Right renal cortex interstitium (tissue), 3 donors: Measurements from ENCODE around the gene ARHGEF19. TPM values are rescaled to one million over a fixed set of nuclear protein-coding genes. Genes with fewer than 3 reads are reported as not detected.
A peak's percentile ranks its signal among the peaks of the same experiment; 100 is the strongest.
"Not testable (repeated sequence)": the region's sequence is repeated elsewhere in the genome, so short reads cannot be mapped to it uniquely, and the experiment has no call there.

Source experiments
- DNase-seq, 3 donors: peaks; one replicate each; pipeline ENCODE4 v3.0.0-alpha.2; 2013; ENCODE audit warnings: low read depth in 3 of 3, low spot score in 2 of 3
- polyA plus RNA-seq, 3 donors: library from polyadenylated mRNA; unstranded; fragments of 120-200 nt; gene quantifications; one replicate each; pipeline ENCODE4 v1.2.1, GENCODE V29; 2013; ENCODE audit not compliant: insufficient read length in 3 of 3

Gene ARHGEF19
- polyA plus RNA-seq, 3 donors: 15.9 to 20.1 (median 18.9) TPM

GRCh38 chr1:16224472-16224871 lies 12.0 kb upstream of the ARHGEF19 start:
- no peak for DNase-seq

- not testable (repeated sequence) for DNase-seq
These were observed 10.3 kb upstream of the ARHGEF19 start for GRCh38 chr1:16222716-16223115.

DNA sequence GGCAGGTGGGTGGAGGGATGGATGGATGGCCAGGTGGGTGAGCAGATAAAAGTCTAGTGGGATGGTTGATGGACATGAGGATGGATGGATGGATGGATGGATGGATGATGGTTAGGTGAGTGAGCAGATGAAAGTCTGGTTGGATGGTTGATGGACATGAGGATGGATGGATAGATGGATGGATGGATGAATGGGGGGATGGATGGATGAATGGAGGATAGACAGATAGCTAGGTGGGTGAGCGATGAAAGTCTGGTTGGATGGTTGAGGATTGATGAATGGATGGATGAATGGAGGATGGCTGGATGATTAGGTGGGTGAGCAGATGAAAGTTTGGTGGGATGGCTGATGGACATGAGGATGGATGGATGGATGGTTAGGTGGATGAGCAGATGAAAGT lies 9.0 kb upstream of the ARHGEF19 start:
- DNase-seq: no peak

DNA sequence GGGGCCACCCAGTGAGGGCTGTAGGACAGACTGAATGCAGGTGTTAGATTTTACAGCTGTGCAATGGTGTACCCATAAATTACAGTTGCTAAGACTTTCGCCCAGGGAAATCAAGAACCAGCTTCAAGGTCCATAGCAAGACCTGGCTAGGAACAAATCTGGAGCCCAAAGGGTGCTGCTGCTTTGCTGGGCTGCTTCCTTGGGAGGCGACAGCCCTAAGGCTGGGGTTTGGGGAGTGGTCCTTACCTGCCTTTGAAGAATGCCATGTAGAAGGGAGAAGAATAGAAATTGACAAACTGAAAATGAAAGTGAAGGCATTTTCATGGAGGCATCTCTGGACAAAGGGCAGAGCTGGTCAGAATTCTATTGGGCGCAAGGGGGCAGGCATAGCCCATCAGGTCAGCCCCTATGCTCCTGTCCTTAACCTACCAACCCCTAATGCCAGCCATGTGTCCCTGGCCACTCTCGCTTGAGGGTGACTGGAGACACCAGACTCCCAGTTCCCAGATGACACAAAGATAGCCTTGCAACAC lies 7.6 kb upstream of the ARHGEF19 start:
- no peak for DNase-seq

- DNase-seq: no peak
These were observed 6.2 kb upstream of the ARHGEF19 start for GRCh38 chr1:16218674-16219071.

GRCh38 chr1:16218014-16218673 lies 5.7 kb upstream of the ARHGEF19 start:
- DNase-seq: no peak

GRCh38 chr1:16217061-16217785 lies 4.8 kb upstream of the ARHGEF19 start:
- peak; percentile 78 to 92 (median 82) for DNase-seq

DNA sequence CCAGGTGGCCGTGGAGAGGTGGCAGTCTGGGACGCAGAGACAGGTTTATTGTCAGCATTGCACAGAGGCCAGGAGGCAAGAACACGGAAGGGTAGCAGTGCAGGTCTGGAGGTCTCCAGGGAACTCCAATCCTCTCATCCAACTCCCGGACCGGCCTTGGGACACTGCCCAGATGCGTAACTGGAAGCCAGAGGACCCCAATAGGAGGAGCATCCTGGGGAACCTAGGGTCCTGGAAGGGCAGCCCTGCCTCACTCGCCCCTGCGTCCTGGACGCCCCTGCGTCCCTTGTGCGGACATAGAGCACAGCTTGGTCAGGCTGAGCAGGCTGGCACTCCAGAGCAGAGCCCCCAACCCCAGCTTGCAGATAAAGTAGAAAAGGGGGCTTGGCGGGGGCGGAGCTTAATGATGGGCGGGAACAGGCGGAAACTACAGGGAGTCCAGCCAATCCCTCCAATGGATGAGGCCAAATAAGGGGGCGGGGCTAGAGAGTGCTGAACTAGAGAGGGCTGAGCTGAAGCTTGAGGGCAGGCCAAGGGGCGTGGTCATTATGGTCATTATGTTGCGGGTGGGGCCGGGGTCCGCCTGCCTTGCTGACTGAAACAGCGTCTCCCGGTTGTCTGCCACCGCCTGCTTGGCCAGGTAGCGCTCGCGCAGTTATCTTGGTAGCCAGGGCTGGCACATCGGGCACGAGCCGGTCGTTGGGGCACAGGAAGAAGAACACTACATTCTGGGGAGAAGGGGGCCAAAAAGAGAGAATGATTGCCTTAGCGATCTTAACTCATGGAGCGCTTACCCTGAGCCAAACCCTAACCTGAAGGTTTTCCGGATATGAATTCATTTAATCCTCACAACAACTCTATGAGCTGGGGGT lies 3.7 kb upstream of the ARHGEF19 start:
- DNase-seq: peak in 1 of 3 donors; percentile 89

- DNase-seq: not testable (repeated sequence)
These were observed 2.8 kb upstream of the ARHGEF19 start for GRCh38 chr1:16215240-16215639.

DNA sequence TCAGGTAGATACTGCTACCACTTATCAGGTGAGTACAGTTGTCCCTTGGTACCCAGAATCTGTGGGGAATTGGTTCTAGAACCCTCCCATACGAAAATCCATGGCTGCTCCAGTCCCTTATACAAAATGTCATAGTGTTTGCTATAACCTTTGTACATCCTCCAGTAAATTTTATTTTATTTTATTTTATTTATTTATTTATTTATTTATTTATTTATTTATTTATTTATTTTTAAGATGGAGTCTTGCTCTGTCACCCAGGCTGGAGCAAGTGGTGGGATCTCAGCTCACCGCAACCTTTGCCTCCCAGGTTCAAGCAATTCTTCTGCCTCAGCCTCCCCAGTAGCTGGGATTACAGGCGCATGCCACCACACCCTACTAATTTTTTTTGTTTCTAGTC lies 1.1 kb upstream of the ARHGEF19 start:
- not testable (repeated sequence) for DNase-seq

DNA sequence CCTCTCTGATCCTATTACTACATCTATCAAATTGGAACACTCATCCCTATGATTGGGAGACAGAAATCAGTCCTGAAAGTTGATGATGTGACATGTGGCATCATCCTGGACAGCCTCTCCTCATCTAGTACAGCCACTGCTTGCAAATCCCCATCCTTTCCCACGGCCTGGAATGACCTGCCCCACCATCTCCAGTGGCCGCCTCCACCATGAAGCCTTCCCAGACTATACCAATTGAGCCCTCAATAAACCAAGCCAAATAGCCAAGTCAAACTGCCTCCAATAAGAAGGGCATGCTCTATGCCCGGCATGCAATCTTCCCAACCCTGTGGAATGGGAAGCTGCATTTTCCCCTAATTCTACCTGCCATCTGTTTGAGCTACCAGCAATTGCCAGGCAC lies 561 bp upstream of the ARHGEF19 start:
- no peak for DNase-seq

DNA sequence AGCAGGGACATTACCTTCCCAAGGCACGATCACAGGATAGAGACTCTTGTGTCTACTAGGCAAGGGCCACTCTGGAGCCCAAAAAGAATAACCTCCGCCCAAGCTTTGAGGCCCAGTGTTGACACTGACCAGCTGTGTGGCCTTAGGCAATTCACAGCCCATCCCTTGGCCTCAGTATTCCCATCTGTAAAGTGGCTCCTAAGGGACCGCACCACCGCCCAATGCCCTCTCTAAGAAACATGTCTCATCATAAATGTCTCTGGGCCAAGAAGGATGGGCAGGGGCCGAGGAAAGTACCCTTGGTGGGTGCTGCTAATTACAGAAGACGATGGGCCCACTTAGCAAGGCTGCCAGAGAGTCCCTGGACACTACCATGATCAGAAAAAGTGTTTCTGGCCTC lies 628 bp downstream of the ARHGEF19 start:
- no peak for DNase-seq

DNA sequence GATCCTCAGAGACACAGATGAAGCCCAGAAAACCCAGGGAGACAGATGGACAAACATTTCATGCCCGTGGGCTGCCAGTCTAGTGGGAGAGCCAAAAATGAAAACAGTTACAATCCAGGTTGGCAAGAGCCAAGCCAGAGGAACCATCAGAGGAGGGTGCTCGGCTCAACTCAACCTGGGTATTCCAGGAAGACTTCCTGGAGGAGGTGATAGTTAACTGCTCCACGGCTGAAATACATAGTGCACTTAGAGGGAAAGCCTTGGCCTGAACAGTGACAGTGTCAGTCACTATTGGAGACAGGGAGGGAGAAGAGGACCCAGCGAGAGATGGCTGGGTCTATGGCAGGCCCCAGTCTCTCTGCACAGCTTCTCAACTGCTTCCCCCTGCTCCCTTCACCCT lies 1.9 kb downstream of the ARHGEF19 start:
- no peak for DNase-seq

DNA sequence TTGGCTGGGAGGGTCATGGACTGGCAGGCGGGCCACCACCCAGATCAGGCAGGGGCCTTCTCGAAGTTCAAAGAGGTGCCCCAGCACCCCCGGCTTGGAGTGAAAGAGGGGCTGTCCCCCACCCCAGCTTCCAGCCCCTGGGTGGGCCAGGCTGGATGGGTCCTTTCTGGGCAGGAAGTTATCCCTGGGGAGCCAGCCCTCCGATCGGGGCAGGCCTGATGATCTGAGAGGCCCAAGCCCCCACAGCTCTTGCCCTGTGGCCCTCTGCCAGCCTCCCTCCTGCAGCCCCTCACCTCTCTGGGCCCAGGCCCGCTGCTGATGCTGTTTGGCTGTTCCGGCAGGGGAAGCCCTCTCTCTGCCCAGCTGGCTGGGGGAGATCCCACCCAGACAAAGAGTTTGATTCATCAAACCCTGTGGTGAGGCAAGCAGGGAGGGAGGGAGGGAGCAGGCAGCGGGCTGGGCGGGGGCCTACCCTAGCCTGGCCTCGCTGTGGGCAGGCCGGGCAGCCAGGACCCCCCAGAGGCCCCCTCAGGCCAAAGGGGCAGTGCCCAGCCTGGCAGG lies 2.5 kb downstream of the ARHGEF19 start:
- DNase-seq: no peak

GRCh38 chr1:16209132-16209846 lies 3.2 kb downstream of the ARHGEF19 start:
- no peak for DNase-seq

DNA sequence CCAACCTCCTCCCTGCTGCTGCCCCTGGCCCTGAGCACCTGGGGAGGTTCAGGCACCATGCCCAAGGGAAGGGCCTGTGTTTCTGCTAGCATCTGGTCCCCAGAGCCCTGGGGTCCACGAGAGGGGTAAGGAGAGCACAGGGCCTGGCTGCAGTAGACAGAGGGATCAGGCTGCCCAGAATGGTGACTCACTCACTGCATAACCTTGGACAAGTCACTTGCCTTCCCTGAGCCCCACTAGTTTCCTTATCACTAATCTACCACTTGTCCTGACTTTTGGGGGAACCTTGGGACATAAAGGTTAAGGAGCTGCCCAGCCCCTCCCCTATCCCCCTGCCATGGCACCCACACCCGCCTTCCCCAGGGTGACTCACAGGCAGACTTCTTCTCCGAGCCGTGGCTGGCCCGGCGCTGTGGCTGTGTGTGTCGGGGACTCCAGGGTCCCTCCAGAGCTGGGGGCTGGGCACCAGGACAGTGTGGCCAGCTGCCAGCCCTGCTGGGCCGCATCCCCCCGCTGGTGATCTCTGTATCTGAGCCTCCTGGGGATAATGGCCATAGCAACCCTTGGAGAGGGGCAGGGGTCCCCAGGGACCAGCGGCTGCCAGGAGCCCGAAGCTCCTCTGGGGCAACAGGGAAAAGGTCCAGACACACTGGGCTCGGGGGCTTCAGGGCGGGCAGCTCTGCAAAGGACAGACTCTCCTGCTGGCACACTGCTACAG lies 4.0 kb downstream of the ARHGEF19 start:
- no peak for DNase-seq

DNA sequence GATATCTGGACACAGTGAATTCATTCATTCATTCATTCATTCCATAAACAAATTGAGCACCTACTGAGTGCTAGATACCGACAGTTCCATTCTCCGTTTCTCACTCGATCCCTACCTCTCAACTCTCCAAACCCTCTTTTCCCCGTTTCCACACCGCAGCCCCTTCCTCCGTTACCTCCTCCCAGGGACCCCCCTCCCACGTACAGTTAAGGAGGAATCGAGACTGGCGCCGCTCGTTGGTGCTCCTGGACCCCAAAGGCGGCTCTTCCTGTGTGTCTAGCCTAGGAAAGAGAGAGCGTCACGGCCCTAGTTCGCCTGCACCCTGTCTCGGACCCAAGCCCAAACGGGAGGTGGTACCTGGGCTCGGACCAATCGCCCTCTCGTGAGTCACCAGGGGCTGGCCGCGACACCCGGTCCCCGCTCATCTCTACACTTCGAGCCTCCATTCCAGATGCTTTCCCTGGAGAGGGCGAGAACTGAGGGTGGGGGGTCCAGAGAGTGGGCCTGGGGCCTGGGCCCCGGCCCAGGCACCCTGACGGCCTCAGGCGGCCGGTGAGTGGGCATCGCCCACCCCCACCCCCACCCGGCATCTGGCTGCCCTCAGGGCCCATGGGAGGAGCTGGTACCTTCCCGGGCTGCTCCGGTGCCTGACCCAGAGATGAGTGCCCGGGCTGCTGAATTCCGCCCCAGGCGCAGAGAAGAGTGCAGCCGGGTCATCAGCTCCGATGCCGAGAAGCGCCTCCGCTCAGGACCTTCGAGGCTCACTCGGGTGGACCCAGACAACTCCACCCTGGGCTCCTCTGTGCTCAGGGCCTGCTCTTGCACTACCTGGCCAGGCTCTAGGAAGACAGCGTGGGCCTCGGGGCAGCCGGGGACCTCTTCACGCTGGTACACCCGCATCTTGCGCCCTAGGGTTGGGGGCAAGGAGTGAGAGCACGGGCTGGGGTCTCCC lies 4.9 kb downstream of the ARHGEF19 start:
- DNase-seq: no peak

DNA sequence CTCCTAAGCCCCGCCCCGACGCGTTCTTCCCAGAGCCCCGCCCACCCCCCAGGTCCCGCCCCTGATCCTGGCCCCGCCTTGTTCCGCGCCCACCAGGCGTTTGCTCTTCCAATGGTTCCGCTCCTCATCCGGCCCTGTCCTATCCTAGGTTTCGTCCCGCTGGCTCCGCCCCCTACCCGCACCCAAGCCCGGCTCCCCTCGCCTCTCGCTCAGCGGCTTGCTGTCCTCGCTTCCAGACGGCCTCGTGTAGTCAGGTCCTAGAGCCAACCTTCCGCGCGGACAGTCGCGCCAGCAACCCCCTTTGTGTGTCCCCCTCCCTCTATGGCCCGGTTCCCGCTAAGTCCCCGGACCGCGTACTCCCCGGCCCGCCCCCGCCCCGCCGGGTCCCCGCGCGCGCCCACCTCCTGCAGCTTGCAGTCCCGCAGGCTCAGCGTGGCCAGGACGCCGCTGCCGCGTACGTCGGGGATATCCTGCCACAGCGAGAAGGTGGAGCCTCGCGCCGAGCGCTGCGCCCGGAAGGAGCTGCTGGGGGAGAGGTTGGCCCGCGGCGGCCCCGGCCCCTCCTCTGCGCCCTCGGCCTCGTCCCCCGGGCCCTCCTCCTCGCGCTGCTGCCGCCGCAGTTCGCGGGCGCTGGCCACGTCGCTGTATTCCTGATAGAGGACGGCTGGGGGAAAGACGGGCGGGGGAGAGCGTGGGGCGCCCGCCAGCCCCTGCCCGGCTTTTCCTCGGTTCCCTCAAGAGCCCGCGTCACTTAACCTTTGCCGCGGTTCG lies 5.7 kb downstream of the ARHGEF19 start:
- DNase-seq: peak; percentile 85 to 93 (median 92)
